Epithelial cell of proximal tubule (primary cell): ENCODE data around the gene MCAT. TPM values are rescaled to one million over a fixed set of nuclear protein-coding genes. Genes with fewer than 3 reads are reported as not detected.

Source experiments
- DNase-seq: peaks from one replicate; pipeline ENCODE4 v3.0.0-alpha.2; 2011; ENCODE audit warnings: low read depth
- H3K4me3 ChIP-seq: 2 replicates; pipeline ENCODE4 v1.5.1; 2011; ENCODE audit warnings: low read depth, mild to moderate bottlenecking, low read length
- total RNA-seq: library from RNA; depleted of rRNA; stranded (reverse); fragments of >200 nt; gene quantifications from 2 replicates; pipeline ENCODE4 v1.2.3, GENCODE V29; 2015
- TF ChIP-seq, protein P1 (sequence below): conservative IDR thresholded peaks from 2 replicates; pipeline ENCODE4 v1.5.1; 2012; ENCODE audit warnings: low read depth, mild to moderate bottlenecking, low read length

Gene MCAT
- total RNA-seq, 1 donor from 2014 or later = 31.9 TPM

DNA sequence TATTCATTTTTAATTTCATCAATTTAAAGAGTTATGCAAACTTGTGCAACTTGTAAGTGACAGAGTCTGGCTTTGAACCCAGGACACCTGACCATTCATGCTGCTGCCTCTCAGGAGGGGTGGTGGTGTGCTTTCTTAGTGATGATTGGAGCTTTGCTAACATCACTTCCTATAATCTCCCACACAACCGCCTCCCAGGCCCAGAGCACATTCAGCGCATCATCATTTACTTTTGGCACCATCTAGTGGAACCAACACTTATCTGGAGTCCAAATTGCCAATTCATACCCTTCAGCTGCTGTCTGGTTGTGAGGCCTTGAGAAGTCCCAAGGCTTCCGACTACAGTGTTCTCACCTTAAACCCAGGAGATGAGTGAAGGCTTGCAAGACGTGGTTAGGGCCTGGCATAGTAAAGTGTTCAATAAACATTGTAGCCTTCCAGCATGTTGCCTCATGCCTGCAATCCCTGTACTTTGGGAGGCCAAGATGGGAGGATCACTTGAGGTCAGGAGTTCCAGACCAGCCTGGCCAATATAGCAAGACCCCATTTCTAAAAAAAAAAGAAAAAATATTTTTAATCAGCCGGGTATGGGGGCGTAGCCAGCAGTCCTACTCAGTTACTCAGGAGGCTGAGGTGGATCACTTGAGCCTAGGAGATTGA is 52.9 kb downstream of the MCAT start:
- peak; percentile 49 for DNase-seq

DNA sequence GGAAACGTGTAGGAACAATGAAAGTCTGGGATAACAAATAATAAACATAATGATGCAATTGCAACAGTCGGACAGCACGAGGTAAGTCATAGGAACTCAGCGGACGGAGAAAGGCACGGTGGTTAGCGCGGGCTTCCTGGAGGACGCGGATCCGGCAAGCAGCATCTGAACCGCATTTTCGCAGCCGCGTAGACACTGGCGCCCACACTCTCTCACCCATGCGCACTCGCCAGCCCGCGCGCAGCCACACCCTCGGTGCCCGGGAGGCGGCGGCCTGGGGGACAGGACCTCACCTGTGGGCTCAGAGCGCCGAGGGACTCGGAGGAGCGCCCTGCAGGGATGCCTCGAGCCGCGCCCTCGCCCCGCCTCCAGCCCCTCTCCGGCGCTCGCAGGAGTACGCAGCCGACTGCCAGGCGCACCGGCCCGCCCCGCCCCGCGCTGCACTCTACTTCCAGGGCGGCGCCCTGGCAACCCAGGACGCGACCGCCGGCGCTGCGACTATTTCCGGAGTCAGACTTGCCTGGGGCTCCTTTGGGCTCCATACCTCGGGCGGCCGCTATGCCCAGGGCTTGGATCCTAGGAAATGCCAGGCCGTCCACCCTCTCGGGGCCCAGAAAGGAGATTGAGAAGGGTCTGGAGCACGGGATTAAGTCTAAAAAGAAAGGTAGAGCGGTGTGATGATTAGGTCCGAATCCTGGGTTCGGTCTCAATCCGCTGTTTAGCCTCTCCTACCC is 54.0 kb downstream of the MCAT start, which contains the start of gene TTLL1:
TTLL1 (minus strand) TSS at position 408 of the 734 bp plus-strand sequence. CDS start 13,805 bp downstream, outside the sequence.
- DNase-seq = no peak
- TF ChIP-seq, protein P1, sequence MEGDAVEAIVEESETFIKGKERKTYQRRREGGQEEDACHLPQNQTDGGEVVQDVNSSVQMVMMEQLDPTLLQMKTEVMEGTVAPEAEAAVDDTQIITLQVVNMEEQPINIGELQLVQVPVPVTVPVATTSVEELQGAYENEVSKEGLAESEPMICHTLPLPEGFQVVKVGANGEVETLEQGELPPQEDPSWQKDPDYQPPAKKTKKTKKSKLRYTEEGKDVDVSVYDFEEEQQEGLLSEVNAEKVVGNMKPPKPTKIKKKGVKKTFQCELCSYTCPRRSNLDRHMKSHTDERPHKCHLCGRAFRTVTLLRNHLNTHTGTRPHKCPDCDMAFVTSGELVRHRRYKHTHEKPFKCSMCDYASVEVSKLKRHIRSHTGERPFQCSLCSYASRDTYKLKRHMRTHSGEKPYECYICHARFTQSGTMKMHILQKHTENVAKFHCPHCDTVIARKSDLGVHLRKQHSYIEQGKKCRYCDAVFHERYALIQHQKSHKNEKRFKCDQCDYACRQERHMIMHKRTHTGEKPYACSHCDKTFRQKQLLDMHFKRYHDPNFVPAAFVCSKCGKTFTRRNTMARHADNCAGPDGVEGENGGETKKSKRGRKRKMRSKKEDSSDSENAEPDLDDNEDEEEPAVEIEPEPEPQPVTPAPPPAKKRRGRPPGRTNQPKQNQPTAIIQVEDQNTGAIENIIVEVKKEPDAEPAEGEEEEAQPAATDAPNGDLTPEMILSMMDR = no peak
- H3K4me3 ChIP-seq = peak within 1 kb of the TSS; percentile 72

More for the DNA sequence above, 52.9 kb downstream of the MCAT start:
- TF ChIP-seq, protein P1 = peak; percentile 63
- H3K4me3 ChIP-seq = no peak overlapping the region

DNA sequence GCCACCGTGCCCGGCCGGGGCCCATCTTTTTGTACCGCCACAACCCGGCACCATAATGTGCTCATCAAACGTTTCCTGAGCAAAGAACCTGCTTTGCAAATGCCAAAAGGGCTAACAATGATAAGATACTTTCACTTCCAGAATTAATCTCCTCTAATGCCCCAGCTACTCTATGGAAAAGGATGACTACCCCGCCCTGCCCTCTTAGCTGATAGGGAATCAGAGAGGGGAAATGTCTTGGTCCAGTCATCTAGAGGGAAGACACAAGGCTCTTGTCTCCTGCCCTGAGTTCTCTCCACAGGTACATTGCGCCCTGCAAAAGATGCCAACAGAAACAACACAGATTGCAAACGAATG is 54.6 kb downstream of the MCAT start:
- no peak for DNase-seq
- H3K4me3 ChIP-seq = peak overlapping the region; percentile 72
- TF ChIP-seq, protein P1 = no peak

DNA sequence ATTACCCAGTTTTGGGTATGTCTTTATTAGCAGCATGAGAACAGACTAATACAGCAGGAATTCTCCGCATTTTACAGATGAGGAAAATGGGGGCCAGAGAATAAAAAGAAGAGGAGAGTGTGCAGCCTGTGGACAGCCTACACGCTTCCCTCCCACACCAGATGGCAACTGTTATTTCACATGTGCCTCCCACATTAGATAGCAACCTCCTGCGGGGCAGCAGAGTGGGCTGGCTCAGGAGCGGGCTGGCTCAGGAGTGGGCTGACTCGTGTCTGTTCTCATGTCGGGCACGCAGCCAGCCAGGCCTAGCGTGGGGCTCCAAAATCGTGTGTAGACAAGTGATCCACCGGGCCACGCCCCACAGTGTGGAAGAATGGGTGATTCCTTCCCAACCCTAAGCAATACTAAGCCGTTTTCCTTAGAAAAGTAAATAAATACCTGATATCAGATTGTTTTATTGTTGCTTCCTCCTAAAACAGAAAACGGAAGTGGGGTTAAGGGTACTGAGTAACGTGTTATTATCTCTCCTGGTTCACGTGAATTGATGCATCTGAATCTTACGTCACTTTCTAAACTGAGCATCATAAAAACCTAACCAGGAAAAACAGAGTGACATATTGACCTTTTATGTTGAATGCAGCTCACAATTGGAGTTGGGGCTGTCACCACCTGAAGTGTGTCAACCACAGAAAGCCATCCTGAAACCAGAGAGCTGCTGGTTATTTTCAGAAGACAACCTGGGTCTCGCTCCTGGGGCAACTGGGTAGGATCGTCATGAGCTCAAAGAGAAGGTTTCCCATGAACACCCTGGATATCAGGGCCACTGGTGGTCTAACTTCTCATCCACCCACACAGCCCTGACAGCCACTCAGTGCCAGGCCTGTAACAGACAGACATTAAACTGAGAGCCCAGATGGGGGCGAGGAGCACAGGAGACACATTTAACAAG is 57.3 kb downstream of the MCAT start:
- TF ChIP-seq, protein P1 = no peak
- H3K4me3 ChIP-seq = no peak overlapping the region
- no peak for DNase-seq

Other genes starting within 250 kb of the MCAT start
- gene PACSIN2, start 128.2 kb downstream of the MCAT start, total RNA-seq = 47.5 and 63.0 TPM in 2 replicates
- 5.9 and 8.9 TPM in 2 replicates for gene TTLL1, start 54.0 kb downstream of the MCAT start, total RNA-seq
- gene BIK, start 32.6 kb downstream of the MCAT start, total RNA-seq = 12.4 and 18.3 TPM in 2 replicates
- 524 and 536 TPM in 2 replicates for gene TSPO, start 8.2 kb upstream of the MCAT start, total RNA-seq
- gene TTLL12, start 43.7 kb upstream of the MCAT start, total RNA-seq = 91.8 and 104 TPM in 2 replicates
- gene SCUBE1, start 200.0 kb upstream of the MCAT start, total RNA-seq = not detected in 2 replicates